Ishikawa (cell line): ENCODE data around the gene EPS8.

ENCODE experiments used
- CEBPB ChIP-seq: IDR thresholded peaks from 2 replicates; pipeline ENCODE4 v1.6.1; 2012
- CREB1 ChIP-seq: IDR thresholded peaks from 2 replicates; pipeline ENCODE4 v1.6.1; 2012; ENCODE audit warnings: low read depth
- EGR1 ChIP-seq: IDR thresholded peaks from 2 replicates; pipeline ENCODE4 v1.6.1; 2012
- EP300 ChIP-seq: IDR thresholded peaks from 2 replicates; pipeline ENCODE4 v1.6.1; 2012; ENCODE audit warnings: borderline replicate concordance
- FOXM1 ChIP-seq: IDR thresholded peaks from 2 replicates; pipeline ENCODE4 v1.6.1; 2012; ENCODE audit warnings: low read depth, borderline replicate concordance
- MAX ChIP-seq: IDR thresholded peaks from 2 replicates; pipeline ENCODE4 v1.6.1; 2012
- NFIC ChIP-seq: IDR thresholded peaks from 2 replicates; pipeline ENCODE4 v1.6.1; 2012
- RAD21 ChIP-seq: IDR thresholded peaks from 2 replicates; pipeline ENCODE4 v1.6.1; 2012; ENCODE audit warnings: low read depth
- TAF1 ChIP-seq: IDR thresholded peaks from 2 replicates; pipeline ENCODE4 v1.6.1; 2012; ENCODE audit warnings: low read depth, mild to moderate bottlenecking
- TCF12 ChIP-seq: IDR thresholded peaks from 2 replicates; pipeline ENCODE4 v1.6.1; 2012; ENCODE audit warnings: low read depth
- TEAD4 ChIP-seq: IDR thresholded peaks from 2 replicates; pipeline ENCODE4 v1.6.1; 2012
- YY1 ChIP-seq: IDR thresholded peaks from 2 replicates; pipeline ENCODE4 v1.6.1; 2012; ENCODE audit warnings: low read depth
- ZBTB7A ChIP-seq: IDR thresholded peaks from 2 replicates; pipeline ENCODE4 v1.6.1; 2012; ENCODE audit warnings: low read depth
- TF ChIP-seq, protein P1 (sequence below): IDR thresholded peaks from 2 replicates; pipeline ENCODE4 v1.6.1; 2012; ENCODE audit warnings: low read depth, mild to moderate bottlenecking
- TF ChIP-seq, protein P2 (sequence below): IDR thresholded peaks from 2 replicates; pipeline ENCODE4 v1.6.1; 2012

The EPS8 gene

DNA sequence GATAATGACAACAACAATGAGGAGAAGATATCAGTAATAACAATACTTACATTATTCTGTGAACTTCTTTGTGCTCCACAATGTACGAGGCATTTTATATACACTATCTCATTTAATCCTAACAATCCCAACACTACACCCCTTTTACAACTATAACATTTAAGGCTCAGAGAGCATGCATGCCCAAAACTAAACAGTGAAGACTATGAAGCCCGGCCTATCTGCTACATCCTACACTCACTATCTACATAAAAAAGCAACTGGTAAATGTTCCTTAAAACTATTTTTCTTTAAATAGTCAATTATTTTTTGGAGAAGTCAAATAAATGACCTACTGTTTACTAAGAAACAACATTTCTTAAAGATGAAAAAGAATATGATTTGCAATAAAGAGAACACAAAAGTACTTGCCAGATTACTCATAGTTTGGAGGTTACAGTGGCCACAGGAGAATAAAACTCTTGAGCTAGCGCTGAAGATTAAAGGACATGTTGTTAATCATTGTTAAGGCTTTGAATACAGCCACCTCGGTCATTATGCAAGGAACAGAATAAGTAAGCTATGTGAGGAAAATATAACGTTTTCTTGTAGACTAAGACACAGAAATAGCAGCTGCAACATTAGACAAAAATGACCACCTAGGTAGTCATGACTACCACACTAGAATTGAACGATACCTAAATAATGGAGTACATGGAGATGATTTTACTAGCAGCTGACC, 56.7 kb downstream of the EPS8 start:
- TF ChIP-seq TCF12 (no peak), YY1 (no peak), ZBTB7A (no peak), FOXM1 (no peak), MAX (no peak), TAF1 (no peak), CREB1 (no peak), TEAD4 (no peak), CEBPB (no peak), EGR1 (no peak), NFIC (no peak), EP300 (no peak), RAD21 (no peak)
- TF ChIP-seq, protein P1, sequence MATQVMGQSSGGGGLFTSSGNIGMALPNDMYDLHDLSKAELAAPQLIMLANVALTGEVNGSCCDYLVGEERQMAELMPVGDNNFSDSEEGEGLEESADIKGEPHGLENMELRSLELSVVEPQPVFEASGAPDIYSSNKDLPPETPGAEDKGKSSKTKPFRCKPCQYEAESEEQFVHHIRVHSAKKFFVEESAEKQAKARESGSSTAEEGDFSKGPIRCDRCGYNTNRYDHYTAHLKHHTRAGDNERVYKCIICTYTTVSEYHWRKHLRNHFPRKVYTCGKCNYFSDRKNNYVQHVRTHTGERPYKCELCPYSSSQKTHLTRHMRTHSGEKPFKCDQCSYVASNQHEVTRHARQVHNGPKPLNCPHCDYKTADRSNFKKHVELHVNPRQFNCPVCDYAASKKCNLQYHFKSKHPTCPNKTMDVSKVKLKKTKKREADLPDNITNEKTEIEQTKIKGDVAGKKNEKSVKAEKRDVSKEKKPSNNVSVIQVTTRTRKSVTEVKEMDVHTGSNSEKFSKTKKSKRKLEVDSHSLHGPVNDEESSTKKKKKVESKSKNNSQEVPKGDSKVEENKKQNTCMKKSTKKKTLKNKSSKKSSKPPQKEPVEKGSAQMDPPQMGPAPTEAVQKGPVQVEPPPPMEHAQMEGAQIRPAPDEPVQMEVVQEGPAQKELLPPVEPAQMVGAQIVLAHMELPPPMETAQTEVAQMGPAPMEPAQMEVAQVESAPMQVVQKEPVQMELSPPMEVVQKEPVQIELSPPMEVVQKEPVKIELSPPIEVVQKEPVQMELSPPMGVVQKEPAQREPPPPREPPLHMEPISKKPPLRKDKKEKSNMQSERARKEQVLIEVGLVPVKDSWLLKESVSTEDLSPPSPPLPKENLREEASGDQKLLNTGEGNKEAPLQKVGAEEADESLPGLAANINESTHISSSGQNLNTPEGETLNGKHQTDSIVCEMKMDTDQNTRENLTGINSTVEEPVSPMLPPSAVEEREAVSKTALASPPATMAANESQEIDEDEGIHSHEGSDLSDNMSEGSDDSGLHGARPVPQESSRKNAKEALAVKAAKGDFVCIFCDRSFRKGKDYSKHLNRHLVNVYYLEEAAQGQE = no peak
- TF ChIP-seq, protein P2, sequence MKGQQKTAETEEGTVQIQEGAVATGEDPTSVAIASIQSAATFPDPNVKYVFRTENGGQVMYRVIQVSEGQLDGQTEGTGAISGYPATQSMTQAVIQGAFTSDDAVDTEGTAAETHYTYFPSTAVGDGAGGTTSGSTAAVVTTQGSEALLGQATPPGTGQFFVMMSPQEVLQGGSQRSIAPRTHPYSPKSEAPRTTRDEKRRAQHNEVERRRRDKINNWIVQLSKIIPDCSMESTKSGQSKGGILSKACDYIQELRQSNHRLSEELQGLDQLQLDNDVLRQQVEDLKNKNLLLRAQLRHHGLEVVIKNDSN = no peak

DNA sequence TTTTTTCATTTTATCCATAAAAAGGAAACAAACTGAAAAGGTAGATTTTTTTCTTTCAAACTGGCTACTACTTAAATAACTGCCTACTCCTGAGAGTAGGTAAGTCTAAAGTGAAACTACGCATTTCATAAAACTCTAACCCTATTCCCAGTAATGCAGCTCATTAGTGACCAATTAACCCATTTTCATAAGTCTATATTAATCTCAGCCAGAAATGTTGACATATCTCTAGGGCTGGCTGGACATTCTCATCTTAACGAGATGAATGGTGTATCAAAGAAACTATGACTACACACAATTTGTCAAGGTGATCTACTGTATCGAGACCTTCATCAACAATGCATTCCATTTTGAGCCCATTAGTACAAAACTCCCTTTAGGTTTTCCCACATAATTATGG, 57.2 kb downstream of the EPS8 start:
- TF ChIP-seq CEBPB (no peak), CREB1 (no peak), EP300 (no peak), MAX (no peak), EGR1 (no peak), YY1 (no peak), NFIC (no peak), TEAD4 (no peak), ZBTB7A (no peak), RAD21 (no peak), TAF1 (no peak), FOXM1 (no peak)
- TF ChIP-seq, protein P2 = no peak
- TF ChIP-seq, protein P1 = no peak

- TF ChIP-seq CEBPB = no peak
These were observed 60.1 kb downstream of the EPS8 start for GRCh38 chr12:15729097-15729496.

GRCh38 chr12:15728118-15728598, 61.0 kb downstream of the EPS8 start:
- TF ChIP-seq FOXM1 = no peak
- TF ChIP-seq CREB1 = no peak
- no peak for TF ChIP-seq TCF12
- no peak for TF ChIP-seq EP300
- no peak for TF ChIP-seq TAF1
- no peak for TF ChIP-seq MAX

GRCh38 chr12:15726878-15727150, 62.4 kb downstream of the EPS8 start:
- no peak for TF ChIP-seq CREB1
- no peak for TF ChIP-seq CEBPB
- no peak for TF ChIP-seq ZBTB7A
- TF ChIP-seq EP300 = no peak
- no peak for TF ChIP-seq TAF1
- TF ChIP-seq FOXM1 = no peak
- no peak for TF ChIP-seq EGR1
- TF ChIP-seq NFIC = no peak
- TF ChIP-seq RAD21 = no peak
- TF ChIP-seq, protein P1 = no peak
- no peak for TF ChIP-seq MAX
- TF ChIP-seq TCF12 = no peak
- TF ChIP-seq, protein P2 = no peak
- TF ChIP-seq YY1 = no peak
- TF ChIP-seq TEAD4 = no peak
